GM21423 (cell line): ENCODE data around the gene THAP10.

ENCODE experiments used
- ATAC-seq: cut with Tn5 transposase; IDR thresholded peaks from one replicate; pipeline ENCODE4 v1.9.1; 2021; ENCODE audit warnings: mild to moderate bottlenecking, moderate library complexity; ENCODE audit not compliant: unreplicated experiment

The THAP10 gene

DNA sequence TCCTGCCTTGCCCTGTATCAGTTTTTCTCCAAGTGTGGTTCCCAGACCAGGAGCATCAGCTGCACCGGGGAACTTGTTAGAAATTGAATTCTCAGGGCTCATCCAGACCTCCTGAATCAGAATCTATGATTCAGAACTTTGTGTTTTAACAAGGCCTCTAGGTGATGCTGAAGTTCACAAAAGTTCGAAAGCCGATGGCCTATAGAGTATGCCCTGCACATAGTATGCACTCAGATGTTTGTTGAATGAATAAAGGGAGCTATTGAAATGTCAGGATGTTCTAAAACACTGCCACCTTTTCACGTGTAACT lies 37.6 kb downstream of the THAP10 start:
- no peak for ATAC-seq

DNA sequence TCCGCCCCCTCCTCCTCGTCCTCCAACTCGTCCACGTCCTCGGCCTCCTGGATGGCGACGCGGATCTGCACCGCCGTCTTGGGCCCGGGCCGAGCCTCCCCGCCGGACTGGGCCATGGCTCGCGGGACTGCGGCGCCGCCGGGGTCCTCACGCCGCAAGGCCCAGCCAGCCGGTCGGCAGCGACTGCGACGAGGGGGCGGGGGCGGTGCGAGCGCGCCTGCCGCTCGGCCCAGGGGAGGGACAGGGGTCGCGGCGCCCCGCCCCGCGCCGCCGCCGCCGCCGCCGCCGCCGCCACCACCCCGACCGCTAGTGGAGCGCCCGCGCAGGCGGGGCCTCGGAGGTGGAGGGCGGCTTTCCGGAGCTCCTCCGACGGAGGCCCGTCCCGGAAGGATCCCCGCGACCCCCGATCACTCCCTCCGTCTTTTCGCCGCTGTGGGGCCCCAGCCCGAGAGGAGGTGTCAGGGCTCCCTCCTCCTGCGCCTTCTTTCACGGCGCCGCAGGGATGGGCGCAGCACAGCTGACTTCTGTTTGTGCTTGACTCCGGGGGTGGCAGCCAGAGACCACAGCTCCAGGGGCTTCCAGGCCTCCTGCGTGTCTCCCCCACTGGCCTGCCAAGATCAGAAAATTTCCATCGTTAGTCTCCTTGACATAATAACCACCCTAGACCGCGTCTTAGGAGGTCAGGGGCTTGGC lies 38.1 kb downstream of the THAP10 start, which contains the start of gene LARP6:
LARP6 (minus strand) TSS at position 185 of the 693 bp plus-strand sequence; CDS start at position 116, 69 bp downstream.
- no peak for ATAC-seq

DNA sequence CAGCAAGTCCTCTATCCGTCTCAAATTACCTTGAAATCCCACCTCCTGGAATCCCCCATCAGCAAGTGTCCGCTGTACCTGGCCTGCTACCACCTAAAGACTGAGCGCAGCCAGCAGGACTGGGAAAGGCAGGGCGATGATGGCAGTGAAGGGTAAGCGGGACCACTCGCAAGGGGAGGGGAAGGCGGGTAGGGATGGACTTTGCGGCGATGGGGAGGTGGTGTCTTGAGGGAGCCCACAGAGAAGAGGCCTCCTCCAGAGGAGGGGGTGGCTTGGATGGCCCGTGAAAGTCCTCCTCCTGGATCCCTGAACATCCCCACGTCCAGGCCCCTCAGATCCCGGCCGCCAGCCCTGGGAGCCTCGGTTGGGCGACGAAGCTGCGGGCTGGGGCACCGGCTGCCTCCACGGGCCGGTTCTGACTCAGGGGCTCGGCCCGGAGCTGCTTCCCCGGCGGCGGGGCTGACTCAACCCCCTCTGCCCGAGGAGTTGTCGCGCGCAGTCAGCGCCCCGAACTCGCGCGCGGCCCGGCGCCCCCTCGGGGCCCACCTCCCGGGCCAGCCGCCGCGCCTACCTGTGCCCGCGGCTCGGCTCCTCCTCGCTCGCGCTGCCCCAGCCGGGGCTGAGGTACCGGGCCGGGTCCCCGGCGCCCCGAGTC lies 38.8 kb downstream of the THAP10 start:
- no peak for ATAC-seq

DNA sequence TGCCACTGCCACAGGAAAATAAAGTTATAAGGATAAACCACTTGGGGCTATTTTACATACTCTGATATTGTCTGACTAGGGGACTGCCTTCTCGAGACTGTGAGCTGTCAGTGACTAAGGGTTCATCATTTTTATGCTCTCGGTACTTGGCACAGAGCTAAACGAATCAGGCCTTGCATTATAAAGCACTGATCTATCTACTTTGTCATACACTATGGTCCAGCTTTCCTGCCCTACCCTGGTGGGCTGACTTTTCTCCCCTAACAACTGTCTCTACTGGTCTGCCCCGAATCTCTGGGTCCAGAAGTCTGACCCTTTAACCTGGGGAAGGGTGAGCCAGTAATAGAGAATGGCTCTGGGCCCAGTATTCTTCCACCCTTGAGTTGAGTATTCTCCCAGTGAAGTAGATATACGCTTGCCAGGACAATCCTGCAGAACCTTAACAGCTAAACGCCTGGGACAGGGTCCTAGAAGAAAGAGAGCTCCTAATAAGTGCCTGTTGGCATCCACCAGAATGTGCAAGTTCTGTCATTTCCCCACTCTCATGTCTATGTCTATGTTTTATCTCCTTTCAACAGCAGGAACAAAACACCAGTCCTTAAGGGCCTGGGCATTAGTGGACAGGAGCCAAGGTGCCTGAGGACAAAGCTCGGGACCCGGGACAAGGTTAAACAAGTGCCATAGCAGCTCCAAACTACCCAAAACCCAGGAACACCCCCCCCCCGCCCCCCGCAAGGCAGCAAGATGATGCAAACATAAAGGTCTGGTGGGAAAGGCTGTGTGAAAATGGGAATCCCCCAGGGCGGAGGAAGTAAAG lies 39.5 kb downstream of the THAP10 start:
- ATAC-seq, result no peak

DNA sequence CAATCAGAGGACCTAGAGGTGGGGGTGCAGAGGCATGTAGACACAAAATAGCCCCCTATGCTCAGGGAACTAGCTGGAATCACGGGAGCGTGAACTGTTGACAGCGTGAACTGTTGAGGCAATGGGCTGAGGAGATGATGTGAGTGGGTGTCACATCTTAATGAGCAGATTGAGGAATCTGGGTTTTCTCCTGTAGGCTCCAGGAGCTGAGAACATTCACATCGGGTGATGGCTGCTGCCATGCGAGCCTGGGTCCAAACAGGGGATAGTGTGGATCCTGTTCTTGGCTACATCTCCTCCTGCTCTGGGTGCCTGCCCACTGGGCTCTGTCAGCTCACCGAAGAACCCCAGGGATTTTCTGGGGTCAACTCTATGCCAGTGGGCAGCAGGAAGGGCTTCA lies 40.3 kb downstream of the THAP10 start:
- no peak for ATAC-seq

DNA sequence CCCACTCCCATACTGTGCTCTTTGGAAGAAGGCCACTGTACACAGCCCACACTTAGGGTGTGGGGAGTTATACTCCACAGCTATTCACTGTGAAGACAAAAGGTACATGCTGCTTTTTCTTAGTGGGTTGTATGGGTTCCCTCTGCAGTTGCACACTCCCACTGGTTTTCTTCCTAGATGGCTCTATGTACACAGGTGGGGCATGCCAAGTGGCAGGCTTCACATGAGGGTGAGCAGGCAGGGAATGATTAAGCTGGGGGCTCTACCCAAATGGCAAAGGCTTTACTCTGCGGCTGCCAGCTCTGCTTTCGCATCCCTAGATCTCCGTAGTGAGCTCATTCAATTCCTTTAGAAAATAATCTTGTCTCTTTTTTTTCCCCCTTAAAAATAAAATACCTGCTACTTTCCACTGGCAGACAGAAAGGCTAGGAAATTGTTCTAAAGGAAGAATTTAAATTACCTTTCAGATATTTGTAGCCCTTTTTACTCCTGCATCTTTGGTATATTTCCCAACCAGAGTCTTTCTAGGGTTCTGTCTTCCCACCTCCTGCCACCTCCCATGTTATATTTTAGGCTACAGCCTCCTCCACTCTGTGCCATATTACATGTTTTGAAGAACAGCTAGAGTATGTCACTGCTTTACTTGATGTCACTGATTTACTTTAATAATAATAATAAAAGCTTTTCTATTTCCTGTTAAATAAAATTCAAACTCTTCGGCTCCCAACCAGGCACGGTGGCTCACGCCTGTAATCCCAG lies 46.5 kb downstream of the THAP10 start:
- ATAC-seq, result no peak

DNA sequence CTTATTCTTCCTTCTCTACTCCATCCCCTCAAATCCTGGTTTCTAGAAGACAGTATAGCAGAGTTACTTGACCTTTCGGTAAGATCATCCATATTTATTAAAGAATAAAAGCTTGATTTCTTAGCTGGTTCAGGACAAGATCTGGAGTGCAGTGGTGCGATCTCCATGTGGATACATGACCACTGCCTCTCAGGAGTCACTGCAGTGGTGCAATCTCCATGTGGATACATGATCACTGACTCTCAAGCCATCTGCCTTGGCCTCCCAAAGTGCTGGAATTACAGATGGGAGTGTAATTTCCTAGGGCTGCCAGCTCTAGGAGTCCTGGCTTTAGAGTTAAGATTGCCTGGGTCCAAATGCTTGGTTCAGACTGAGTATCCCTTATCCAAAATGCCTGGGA lies 54.8 kb downstream of the THAP10 start:
- ATAC-seq, result no peak

DNA sequence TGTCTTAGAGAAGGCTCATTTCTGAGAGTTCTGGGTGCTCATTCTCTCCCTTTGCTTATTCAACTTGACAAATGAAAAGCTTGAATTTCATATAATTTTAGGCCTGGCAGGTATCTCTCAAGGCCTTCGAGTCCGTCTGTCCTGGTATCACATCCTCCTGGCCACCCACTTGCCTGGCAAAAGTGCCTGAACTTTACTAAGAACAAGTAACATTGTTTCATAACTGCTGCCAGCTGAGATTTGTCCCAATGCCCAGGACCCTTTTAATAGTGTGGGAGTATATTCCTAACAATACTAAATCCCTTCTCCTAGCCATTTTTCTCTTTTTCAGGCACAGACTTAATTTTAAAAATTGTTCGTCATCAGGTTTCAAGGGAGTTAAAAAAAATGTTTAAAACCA lies 56.4 kb downstream of the THAP10 start:
- ATAC-seq, result no peak

DNA sequence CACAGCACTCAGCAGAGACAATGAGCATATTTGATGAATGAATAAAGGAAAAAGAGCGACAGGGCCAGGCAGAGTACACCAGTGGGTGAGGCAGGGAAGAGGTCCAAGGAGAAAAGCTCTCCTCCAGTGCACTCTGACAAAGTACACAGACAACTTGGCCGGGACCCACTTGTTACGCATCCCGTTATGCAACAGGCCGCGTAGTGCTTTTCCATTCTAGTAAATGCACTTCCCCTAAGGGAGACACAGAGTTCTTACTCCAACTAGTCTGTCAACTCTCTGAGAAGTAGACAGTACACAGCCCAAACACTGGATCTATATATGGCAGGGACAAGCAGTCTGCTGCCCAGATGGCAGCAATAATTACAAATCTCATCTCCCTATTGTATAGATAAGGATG lies 56.8 kb downstream of the THAP10 start:
- ATAC-seq, result no peak

DNA sequence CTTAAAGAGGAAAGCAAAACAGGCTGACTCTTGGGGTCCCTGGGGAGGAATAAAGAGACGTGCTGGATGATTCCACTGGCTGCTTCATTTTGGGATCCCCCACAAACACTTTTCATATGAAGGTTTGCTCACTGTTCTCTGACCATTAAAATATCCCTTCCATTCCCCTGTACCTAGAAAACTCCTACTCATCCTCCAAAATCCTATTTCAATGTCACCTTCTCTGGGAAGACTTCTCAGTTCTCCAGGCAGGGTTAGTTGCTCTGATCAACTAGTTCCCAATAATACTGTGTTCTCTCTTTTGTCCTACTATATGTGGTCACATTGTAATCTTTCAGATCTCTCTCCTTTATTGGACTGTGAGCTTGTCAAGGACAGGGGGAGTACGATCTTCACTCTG lies 57.2 kb downstream of the THAP10 start:
- ATAC-seq, result no peak

DNA sequence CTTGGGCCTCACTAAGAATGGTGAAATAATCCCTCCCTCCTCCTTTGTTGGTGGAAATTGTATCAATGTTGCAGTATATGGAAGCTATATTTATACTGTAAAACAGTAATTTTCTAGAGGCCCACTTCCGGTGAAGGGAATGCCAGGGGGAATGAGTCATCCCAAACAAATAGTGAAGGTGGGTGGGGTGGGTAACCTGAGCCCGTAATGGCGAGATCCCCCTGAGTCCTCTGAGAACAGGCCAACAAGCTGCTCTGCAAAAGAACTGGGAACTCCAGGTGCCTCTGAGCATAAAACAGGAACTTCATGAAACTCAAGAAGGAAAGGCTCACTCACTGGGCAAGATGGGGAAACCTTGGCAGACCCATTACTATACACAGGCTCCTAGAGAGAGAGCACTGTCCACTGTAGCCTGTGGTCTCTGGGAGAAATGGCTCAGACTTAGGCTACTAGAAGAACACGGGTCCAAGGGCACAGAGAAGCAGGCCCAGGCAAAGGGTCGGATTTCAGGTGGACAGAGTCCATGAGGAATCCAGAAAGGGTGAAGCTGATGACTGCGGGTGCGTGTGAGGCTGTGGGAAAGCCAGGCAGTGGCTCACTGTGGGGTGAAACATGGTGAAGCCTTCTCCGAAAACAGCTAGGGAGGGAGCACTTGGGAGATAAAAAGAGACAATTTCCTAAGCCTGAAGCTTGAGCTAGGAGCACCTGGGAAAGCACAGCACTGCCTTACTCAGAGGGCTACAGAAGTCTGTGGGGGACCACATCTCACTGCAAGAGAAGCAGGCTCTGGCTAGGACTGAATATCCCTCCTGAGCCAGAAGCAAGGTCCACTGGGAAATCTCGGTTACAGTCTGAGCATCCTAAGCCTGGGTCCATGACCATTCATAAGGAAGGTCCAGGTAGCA lies 58.1 kb downstream of the THAP10 start:
- no peak for ATAC-seq

DNA sequence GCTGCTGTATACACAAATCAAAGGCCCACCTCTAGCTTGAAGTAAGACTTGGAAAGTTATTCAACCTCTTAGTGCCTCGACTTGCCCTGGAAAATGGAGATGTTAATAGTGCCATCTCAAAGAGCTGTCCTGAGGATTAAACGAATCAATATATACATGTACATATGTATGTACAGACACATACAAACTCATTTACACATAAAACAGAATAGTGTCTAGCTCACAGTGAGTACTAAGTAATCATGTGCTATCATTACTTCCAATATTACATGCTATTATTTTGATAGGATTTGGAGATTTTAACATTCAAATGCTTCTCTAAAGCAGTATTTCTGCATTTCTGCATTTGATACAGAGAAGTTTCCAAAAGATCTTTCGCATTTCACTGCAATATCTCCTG lies 58.8 kb downstream of the THAP10 start:
- ATAC-seq, result no peak

DNA sequence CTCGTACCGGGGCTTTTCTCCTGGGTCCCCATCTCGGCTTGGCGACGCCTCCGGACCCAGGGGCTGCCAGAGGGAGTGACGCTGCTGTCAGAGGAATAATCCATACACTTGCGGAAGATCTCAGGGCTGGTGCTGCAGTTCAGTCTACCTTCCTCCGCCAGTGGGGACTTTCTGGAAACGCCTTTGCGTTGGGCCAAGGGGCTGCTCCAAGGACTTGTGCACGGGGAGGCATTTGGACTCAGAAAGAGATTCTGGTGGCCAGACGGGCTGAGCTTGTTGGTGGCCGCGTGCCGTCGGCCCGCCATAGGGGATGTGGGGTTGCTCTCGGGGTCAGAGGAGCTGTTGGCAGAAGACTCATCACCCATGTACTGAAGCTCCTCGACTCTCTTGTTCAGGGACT lies 60.1 kb downstream of the THAP10 start:
- ATAC-seq, result no peak
